ENCODE data around the gene MTA3. TPM values are rescaled to one million over a fixed set of nuclear protein-coding genes. Genes with fewer than 3 reads are reported as not detected.

Gene MTA3
- total RNA-seq, 1 donor from 2014 or later: 117 TPM

GRCh38 chr2:42587526-42588117 is 19.2 kb downstream of the MTA3 start:
- Histone ChIP-seq H3F3A (ENCODE audit: low read depth) (peaks cover 20% of the 10 kb centered on the region), H3K9ac (no peak overlapping the region), H3K27me3 (no peaks in the 10 kb centered on the region), H3K79me2 (ENCODE audit: low read depth) (peaks cover 100% of the 10 kb centered on the region), H3K9me3 (ENCODE audit: low read depth) (no peaks in the 10 kb centered on the region), H4K20me1 (ENCODE audit: low read depth) (peaks cover 9% of the 10 kb centered on the region), H3K4me1 (no peaks in the 10 kb centered on the region), H3K4me3 (no peak overlapping the region), H3K27ac (no peak overlapping the region), H3K36me3 (no peaks in the 10 kb centered on the region), H2AFZ (replicated peaks) (no peak overlapping the region), H3K4me2 (no peak overlapping the region)
- DNase-seq (ENCODE audit: low spot score): no peak
- no peaks in the 10 kb centered on the region for H3K4me1 Mint-ChIP-seq
- peaks cover 24% of the 10 kb centered on the region for H3K36me3 Mint-ChIP-seq
- peaks cover 3% of the 10 kb centered on the region for H3K9me3 Mint-ChIP-seq
- no peak overlapping the region for H3K27ac Mint-ChIP-seq
- no peaks in the 10 kb centered on the region for H3K27me3 Mint-ChIP-seq (ENCODE audit: insufficient read depth, low read depth)
- no peak overlapping the region for H3K4me3 Mint-ChIP-seq
- TF ChIP-seq EZH2phosphoT487 (IDR thresholded peaks at IDR 0.05): no peak
- no peak for TF ChIP-seq CTCF (IDR thresholded peaks at IDR 0.05)
- no peak for TF ChIP-seq EZH2 (IDR thresholded peaks at IDR 0.05)

- Histone ChIP-seq H3F3A (ENCODE audit: low read depth) (peaks cover 20% of the 10 kb centered on the region), H3K4me1 (no peaks in the 10 kb centered on the region), H3K4me2 (no peak overlapping the region), H3K79me2 (ENCODE audit: low read depth) (peaks cover 100% of the 10 kb centered on the region), H3K27me3 (no peaks in the 10 kb centered on the region), H3K36me3 (no peaks in the 10 kb centered on the region), H3K27ac (no peak overlapping the region), H3K4me3 (no peak overlapping the region), H4K20me1 (ENCODE audit: low read depth) (peaks cover 5% of the 10 kb centered on the region), H2AFZ (replicated peaks) (no peak overlapping the region), H3K9ac (no peak overlapping the region), H3K9me3 (ENCODE audit: low read depth) (no peaks in the 10 kb centered on the region)
- Mint-ChIP-seq H3K27me3 (ENCODE audit: insufficient read depth, low read depth) (no peaks in the 10 kb centered on the region), H3K4me3 (no peak overlapping the region), H3K4me1 (no peaks in the 10 kb centered on the region), H3K27ac (no peak overlapping the region), H3K36me3 (peaks cover 22% of the 10 kb centered on the region), H3K9me3 (peaks cover 3% of the 10 kb centered on the region)
- no peak for TF ChIP-seq CTCF (IDR thresholded peaks at IDR 0.05)
- no peak for DNase-seq (ENCODE audit: low spot score)
These were observed 19.7 kb downstream of the MTA3 start for GRCh38 chr2:42588121-42588520.

GRCh38 chr2:42590176-42590575 is 21.7 kb downstream of the MTA3 start:
- Histone ChIP-seq H3K9ac (no peak overlapping the region), H3K4me2 (no peak overlapping the region), H3K36me3 (no peaks in the 10 kb centered on the region), H3K9me3 (ENCODE audit: low read depth) (no peaks in the 10 kb centered on the region), H4K20me1 (ENCODE audit: low read depth) (peaks cover 3% of the 10 kb centered on the region), H3K27ac (no peak overlapping the region), H3K27me3 (no peaks in the 10 kb centered on the region), H3F3A (ENCODE audit: low read depth) (peaks cover 15% of the 10 kb centered on the region), H3K4me3 (no peak overlapping the region), H3K79me2 (ENCODE audit: low read depth) (peaks cover 98% of the 10 kb centered on the region), H2AFZ (replicated peaks) (no peak overlapping the region), H3K4me1 (no peaks in the 10 kb centered on the region)
- no peak for TF ChIP-seq EZH2phosphoT487 (IDR thresholded peaks at IDR 0.05)
- TF ChIP-seq CTCF (IDR thresholded peaks at IDR 0.05): no peak
- TF ChIP-seq EZH2 (IDR thresholded peaks at IDR 0.05): no peak
- no peak for DNase-seq (ENCODE audit: low spot score)
- H3K27me3 Mint-ChIP-seq (ENCODE audit: insufficient read depth, low read depth): no peaks in the 10 kb centered on the region
- H3K4me1 Mint-ChIP-seq: no peaks in the 10 kb centered on the region
- peaks cover 22% of the 10 kb centered on the region for H3K36me3 Mint-ChIP-seq
- H3K27ac Mint-ChIP-seq: no peak overlapping the region
- peaks cover 3% of the 10 kb centered on the region for H3K9me3 Mint-ChIP-seq
- H3K4me3 Mint-ChIP-seq: no peak overlapping the region
